ENCODE data around the gene SLU7. TPM values are rescaled to one million over a fixed set of nuclear protein-coding genes. Genes with fewer than 3 reads are reported as not detected.

The SLU7 gene
- total RNA-seq, 1 donor from 2014 or later, result 41.2 TPM

DNA sequence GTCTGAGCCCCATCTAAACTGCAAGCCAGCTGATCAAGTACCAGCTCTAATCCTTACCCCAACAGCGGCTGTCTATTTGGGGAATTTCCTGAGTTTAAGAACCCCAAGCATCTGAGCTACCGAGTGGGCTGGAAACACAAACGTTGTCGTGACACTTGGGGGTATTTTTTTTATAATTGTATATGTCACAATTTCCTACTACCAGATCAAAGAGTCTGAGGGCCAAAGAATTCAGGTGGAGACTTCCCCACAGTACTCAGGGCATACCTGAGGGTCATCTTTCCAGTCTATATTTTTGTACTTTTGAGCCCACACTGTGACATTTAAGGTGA is 45.6 kb upstream of the SLU7 start:
- Histone ChIP-seq H3K27me3 (ENCODE audit: control insufficient read depth, insufficient read depth, low read length) (no peaks in the 10 kb centered on the region), H3K4me3 (ENCODE audit: low read depth, low read length) (no peak overlapping the region), H3K36me3 (ENCODE audit: control insufficient read depth, insufficient read depth, low read length) (no peaks in the 10 kb centered on the region)
- TF ChIP-seq, protein P1, sequence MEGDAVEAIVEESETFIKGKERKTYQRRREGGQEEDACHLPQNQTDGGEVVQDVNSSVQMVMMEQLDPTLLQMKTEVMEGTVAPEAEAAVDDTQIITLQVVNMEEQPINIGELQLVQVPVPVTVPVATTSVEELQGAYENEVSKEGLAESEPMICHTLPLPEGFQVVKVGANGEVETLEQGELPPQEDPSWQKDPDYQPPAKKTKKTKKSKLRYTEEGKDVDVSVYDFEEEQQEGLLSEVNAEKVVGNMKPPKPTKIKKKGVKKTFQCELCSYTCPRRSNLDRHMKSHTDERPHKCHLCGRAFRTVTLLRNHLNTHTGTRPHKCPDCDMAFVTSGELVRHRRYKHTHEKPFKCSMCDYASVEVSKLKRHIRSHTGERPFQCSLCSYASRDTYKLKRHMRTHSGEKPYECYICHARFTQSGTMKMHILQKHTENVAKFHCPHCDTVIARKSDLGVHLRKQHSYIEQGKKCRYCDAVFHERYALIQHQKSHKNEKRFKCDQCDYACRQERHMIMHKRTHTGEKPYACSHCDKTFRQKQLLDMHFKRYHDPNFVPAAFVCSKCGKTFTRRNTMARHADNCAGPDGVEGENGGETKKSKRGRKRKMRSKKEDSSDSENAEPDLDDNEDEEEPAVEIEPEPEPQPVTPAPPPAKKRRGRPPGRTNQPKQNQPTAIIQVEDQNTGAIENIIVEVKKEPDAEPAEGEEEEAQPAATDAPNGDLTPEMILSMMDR (IDR thresholded peaks at IDR 0.05; ENCODE audit: insufficient read depth, low read length, poor library complexity, severe bottlenecking), result no peak
- DNase-seq (ENCODE audit: low read depth), result no peak

DNA sequence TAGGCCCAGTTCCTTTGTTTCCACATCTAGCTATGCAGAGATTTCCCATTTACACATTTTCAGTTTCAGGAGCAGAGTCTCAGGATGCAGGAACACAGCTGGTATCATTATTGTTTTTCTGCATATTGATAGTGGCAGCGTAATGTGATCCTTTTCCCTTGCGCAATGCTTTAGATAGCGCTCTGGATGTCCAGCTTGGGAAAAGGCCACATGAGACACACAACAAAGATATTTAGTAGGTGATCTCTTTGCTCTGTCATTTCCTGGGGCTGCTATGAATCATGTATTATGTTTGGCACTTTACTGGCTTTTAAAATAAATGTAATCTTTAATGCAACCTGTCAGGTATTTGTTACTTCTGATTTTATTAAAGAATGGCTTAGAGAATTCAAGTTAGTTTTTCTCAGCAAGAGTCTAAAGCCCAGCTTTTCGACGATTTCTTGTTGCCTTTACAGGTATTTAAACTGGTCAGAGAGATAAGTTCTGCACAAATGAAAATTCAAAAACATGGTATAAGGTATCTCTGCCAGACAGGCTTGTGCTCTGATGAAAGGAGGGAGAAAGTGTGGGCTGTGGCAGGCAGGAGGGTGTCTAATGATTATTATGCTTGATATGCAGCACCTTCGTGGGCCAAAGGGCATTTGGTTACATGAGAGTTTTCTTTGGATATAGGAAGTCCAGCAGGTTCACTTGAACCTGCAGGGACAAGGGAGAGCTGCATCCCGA is 45.0 kb upstream of the SLU7 start:
- TF ChIP-seq, protein P1 (IDR thresholded peaks at IDR 0.05; ENCODE audit: insufficient read depth, low read length, poor library complexity, severe bottlenecking), result no peak
- DNase-seq (ENCODE audit: low read depth), result no peak
- Histone ChIP-seq H3K27me3 (ENCODE audit: control insufficient read depth, insufficient read depth, low read length) (no peaks in the 10 kb centered on the region), H3K36me3 (ENCODE audit: control insufficient read depth, insufficient read depth, low read length) (no peaks in the 10 kb centered on the region), H3K4me3 (ENCODE audit: low read depth, low read length) (no peak overlapping the region)

GRCh38 chr5:160463227-160463626 is 44.3 kb upstream of the SLU7 start:
- Histone ChIP-seq H3K27me3 (ENCODE audit: control insufficient read depth, insufficient read depth, low read length) (no peaks in the 10 kb centered on the region), H3K4me3 (ENCODE audit: low read depth, low read length) (no peak overlapping the region), H3K36me3 (ENCODE audit: control insufficient read depth, insufficient read depth, low read length) (no peaks in the 10 kb centered on the region)
- DNase-seq (ENCODE audit: low read depth), result no peak
- TF ChIP-seq, protein P1 (IDR thresholded peaks at IDR 0.05; ENCODE audit: insufficient read depth, low read length, poor library complexity, severe bottlenecking), result no peak

DNA sequence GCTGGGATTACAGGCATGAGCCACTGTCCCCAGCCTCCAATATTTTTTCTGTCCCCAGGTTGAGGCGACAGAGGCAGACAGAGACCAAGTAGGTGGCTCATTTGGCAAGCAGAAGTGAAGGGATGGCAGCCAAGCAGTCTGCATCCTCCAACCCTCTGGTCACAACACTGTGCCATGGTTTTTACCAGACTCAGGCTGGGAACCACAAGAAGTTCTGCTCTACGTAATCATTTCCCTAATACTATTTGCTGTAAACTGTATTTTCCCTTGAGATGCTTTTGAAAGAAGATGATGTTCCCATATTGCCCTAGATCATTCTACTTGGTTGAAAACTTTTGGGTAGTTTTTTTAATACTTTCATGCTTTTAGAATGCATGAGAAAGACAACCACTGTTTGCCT is 43.3 kb upstream of the SLU7 start:
- no peak for DNase-seq (ENCODE audit: low read depth)
- Histone ChIP-seq H3K36me3 (ENCODE audit: control insufficient read depth, insufficient read depth, low read length) (no peaks in the 10 kb centered on the region), H3K27me3 (ENCODE audit: control insufficient read depth, insufficient read depth, low read length) (no peaks in the 10 kb centered on the region), H3K4me3 (ENCODE audit: low read depth, low read length) (no peak overlapping the region)
- TF ChIP-seq, protein P1 (IDR thresholded peaks at IDR 0.05; ENCODE audit: insufficient read depth, low read length, poor library complexity, severe bottlenecking), result no peak

- no peak for DNase-seq (ENCODE audit: low read depth)
- TF ChIP-seq, protein P1 (IDR thresholded peaks at IDR 0.05; ENCODE audit: insufficient read depth, low read length, poor library complexity, severe bottlenecking), result no peak
Measured at GRCh38 chr5:160461378-160461777, 42.5 kb upstream of the SLU7 start.

More at GRCh38 chr5:160461378-160461777, 42.5 kb upstream of the SLU7 start:
- Histone ChIP-seq H3K27me3 (ENCODE audit: control insufficient read depth, insufficient read depth, low read length) (no peaks in the 10 kb centered on the region), H3K36me3 (ENCODE audit: control insufficient read depth, insufficient read depth, low read length) (no peaks in the 10 kb centered on the region), H3K4me3 (ENCODE audit: low read depth, low read length) (no peak overlapping the region)

All from kidney epithelial cell (primary cell).